Measurements from ENCODE around the gene MORN2. TPM values are rescaled to one million over a fixed set of nuclear protein-coding genes. Genes with fewer than 3 reads are reported as not detected.

MORN2 gene
- 26.3 and 30.2 TPM in 2 replicates for total RNA-seq

DNA sequence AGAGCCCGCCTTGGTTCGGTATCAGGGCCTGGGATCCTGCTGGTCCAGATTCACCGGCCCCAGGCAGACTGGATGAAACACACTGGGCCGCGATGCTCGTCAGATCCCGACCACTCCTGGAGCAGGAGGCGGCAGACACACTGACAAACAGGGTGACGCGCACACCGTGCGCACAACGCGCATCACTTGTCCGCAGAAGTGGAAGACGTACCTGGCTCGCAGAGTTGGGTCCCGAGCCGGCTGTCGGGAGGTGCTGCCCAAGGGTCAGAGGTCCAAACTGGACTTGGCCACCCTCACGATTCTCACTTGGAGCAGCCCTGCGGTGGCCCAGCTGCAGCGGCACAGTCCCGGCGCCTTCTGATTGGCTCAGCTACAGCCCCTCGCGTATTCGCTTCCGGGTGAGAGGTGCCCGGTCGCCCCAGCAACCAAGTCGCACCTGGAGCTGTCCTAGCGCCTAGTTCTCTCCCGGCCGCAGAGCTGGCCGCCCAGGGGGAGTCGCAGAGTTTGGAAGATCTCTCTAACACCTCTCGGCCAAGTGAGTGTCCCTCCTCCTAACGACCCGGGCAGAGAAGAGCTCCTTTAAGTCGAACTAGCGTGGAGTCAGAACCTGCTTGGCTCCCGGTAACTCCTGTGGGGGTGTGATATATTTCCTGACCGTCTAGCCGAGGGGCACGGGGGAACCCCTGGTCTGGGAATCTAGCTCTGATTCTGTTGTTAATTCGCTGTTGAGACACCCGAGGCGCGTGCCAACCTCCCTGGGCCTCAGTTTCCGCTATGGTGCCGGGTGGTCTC, at the start of gene MORN2, which contains the start of gene DHX57:
MORN2 (plus strand) TSS at position 401 of the 792 bp plus-strand sequence.
DHX57 (minus strand) TSS at position 359 of the 792 bp plus-strand sequence. CDS start 7,529 bp downstream, outside the sequence.

DNA sequence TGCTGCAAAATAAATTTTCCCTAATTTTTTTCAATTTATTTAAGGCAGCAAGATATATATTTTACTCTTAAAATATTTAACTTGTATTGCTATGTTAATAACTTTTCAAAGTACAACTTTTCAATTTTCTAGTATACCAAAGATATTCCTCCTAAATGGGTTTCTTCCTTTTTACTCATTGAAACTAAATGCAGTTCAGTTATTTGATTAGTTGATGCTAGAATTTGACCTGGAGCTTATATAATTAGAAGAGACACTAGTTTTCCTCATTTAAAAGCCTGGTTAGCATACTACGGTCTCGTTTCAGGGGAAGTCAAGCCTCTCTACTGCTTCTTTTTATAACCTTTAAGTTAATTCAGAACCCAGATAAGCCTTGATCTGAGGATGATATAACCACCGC, 13.8 kb downstream of the MORN2 start, which contains the start of gene ARHGEF33:
ARHGEF33 (plus strand) TSS at position 301 of the 400 bp plus-strand sequence. CDS start 29,573 bp downstream, outside the sequence.

Small RNA genes within 50 kb of the gene (small RNA-seq; reads per million reads assigned to genes)
- gene RNU6-851P: not detected

Other genes with a start within 250 kb of the MORN2 start
- gene GALM, start 209.9 kb upstream of the MORN2 start, total RNA-seq: 23.5 and 24.4 TPM in 2 replicates
- 81.8 and 88.0 TPM in 2 replicates for gene SRSF7, start 124.6 kb upstream of the MORN2 start, total RNA-seq
- 6.9 and 8.6 TPM in 2 replicates for gene GEMIN6, start 97.8 kb upstream of the MORN2 start, total RNA-seq
- gene DHX57, start within 50 bp of the MORN2 start, total RNA-seq: 23.7 and 26.8 TPM in 2 replicates
- gene ARHGEF33, start 13.9 kb downstream of the MORN2 start, total RNA-seq: 1.2 and 1.4 TPM in 2 replicates
- gene SOS1, start 245.1 kb downstream of the MORN2 start, total RNA-seq: 34.4 and 40.6 TPM in 2 replicates

Data from articular chondrocyte of knee joint (primary cell).